C4-2B (cell line): Measurements from ENCODE around the gene ERMARD.

Source experiments
- ZFX ChIP-seq: fragments of 450-650 bp; IDR thresholded peaks from 2 replicates; pipeline ENCODE4 v1.6.1; 2017
- TF ChIP-seq, protein P1 (sequence below): fragments of 450-650 bp; conservative IDR thresholded peaks from 2 replicates; pipeline ENCODE4 v1.5.1; 2017; ENCODE audit warnings: mild to moderate bottlenecking

GRCh38 chr6:169745405-169745804 lies 6.0 kb upstream of the ERMARD start:
- TF ChIP-seq, protein P1, sequence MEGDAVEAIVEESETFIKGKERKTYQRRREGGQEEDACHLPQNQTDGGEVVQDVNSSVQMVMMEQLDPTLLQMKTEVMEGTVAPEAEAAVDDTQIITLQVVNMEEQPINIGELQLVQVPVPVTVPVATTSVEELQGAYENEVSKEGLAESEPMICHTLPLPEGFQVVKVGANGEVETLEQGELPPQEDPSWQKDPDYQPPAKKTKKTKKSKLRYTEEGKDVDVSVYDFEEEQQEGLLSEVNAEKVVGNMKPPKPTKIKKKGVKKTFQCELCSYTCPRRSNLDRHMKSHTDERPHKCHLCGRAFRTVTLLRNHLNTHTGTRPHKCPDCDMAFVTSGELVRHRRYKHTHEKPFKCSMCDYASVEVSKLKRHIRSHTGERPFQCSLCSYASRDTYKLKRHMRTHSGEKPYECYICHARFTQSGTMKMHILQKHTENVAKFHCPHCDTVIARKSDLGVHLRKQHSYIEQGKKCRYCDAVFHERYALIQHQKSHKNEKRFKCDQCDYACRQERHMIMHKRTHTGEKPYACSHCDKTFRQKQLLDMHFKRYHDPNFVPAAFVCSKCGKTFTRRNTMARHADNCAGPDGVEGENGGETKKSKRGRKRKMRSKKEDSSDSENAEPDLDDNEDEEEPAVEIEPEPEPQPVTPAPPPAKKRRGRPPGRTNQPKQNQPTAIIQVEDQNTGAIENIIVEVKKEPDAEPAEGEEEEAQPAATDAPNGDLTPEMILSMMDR, result no peak
- no peak for TF ChIP-seq ZFX
